HepG2 (cell line): Measurements from ENCODE around the gene CAPN10. TPM values are rescaled to one million over a fixed set of nuclear protein-coding genes. Genes with fewer than 3 reads are reported as not detected.

ENCODE experiments used
- ESRRA ChIP-seq: sonication (generic); formaldehyde crosslinking; IDR thresholded peaks from 2 replicates; pipeline ENCODE4 v1.5.1; 2020; ENCODE audit warnings: mild to moderate bottlenecking, low read depth, missing genetic modification reagents
- GTF2F1 ChIP-seq: fragments of 150-350 bp; IDR thresholded peaks from 2 replicates; pipeline ENCODE4 v1.6.1; 2014; ENCODE audit warnings: low read length
- HOXA7 ChIP-seq: sonication (generic); formaldehyde crosslinking; IDR thresholded peaks from 2 replicates; pipeline ENCODE4 v1.8.1; 2022; ENCODE audit warnings: mild to moderate bottlenecking, missing genetic modification reagents, moderate library complexity
- PAF1 ChIP-seq: IDR thresholded peaks from 2 replicates; pipeline ENCODE4 v1.6.1; 2016; ENCODE audit warnings: missing genetic modification reagents, missing compliant biosample characterization
- POLR2AphosphoS5 ChIP-seq: IDR thresholded peaks from 2 replicates; pipeline ENCODE4 v1.6.1; 2012; ENCODE audit warnings: low read depth, low read length
- SNAPC2 ChIP-seq: sonication (generic); formaldehyde crosslinking; IDR thresholded peaks from 2 replicates; pipeline ENCODE4 v1.8.1; 2022; ENCODE audit warnings: mild to moderate bottlenecking, missing genetic modification reagents
- TCF7 ChIP-seq: sonication (generic); IDR thresholded peaks from 2 replicates; pipeline ENCODE4 v1.6.1; 2016; ENCODE audit warnings: antibody characterized with exemption, low read depth
- TMF1 ChIP-seq: sonication (generic); formaldehyde crosslinking; IDR thresholded peaks from 2 replicates; pipeline ENCODE4 v1.8.1; 2022; ENCODE audit warnings: low read depth, missing genetic modification reagents
- ZNF205 ChIP-seq: IDR thresholded peaks from 2 replicates; pipeline ENCODE4 v1.6.1; 2018; ENCODE audit warnings: missing biosample characterization, missing genetic modification reagents
- ZNF441 ChIP-seq: sonication (generic); formaldehyde crosslinking; IDR thresholded peaks from 2 replicates; pipeline ENCODE4 v1.7.0; 2021; ENCODE audit warnings: missing genetic modification reagents, borderline replicate concordance
- ZNF577 ChIP-seq: sonication (generic); formaldehyde crosslinking; IDR thresholded peaks from 2 replicates; pipeline ENCODE4 v1.4.0; 2020; ENCODE audit warnings: mild to moderate bottlenecking, low read depth, missing genetic modification reagents, borderline replicate concordance
- ZNF674 ChIP-seq: sonication (generic); formaldehyde crosslinking; IDR thresholded peaks from 2 replicates; pipeline ENCODE4 v1.5.0; 2020; ENCODE audit warnings: low read depth, mild to moderate bottlenecking, missing genetic modification reagents
- ZNF839 ChIP-seq: sonication (generic); formaldehyde crosslinking; IDR thresholded peaks from 2 replicates; pipeline ENCODE4 v1.4.0; 2020; ENCODE audit warnings: missing genetic modification reagents, mild to moderate bottlenecking, borderline replicate concordance
- polyA plus RNA-seq, 8 experiments: library from polyadenylated mRNA; depleted of rRNA in 3 of 8; stranded (reverse) in 7 of 8; unstranded in 1 of 8; fragments of >200 nt; fragmentation: Illumina TruSeq in 4 of 8; extraction: Trizol in 4 of 8; gene quantifications; 2 replicates each; pipeline versions ENCODE4 v1.2.1 to v1.2.3, GENCODE V29; 2011 to 2016; ENCODE audit warnings: low read depth in 4 of 8, missing spikeins in 1 of 8, mixed read lengths in 1 of 8; ENCODE audit not compliant: insufficient read depth in 1 of 8
- total RNA-seq, 5 experiments: library from RNA; depleted of rRNA; stranded (reverse); fragments of >200 nt; fragmentation: Illumina TruSeq; extraction: Trizol; gene quantifications; 2 replicates each; pipeline ENCODE4 v1.2.3, GENCODE V29; 2016; ENCODE audit warnings: low read depth in 1 of 5
- TF ChIP-seq, protein P1 (sequence below): sonication (generic); formaldehyde crosslinking; IDR thresholded peaks from 2 replicates; pipeline ENCODE4 v1.5.0; 2020; ENCODE audit warnings: missing genetic modification reagents
- TF ChIP-seq, protein P2 (sequence below): sonication (generic); formaldehyde crosslinking; IDR thresholded peaks from 2 replicates; pipeline ENCODE4 v1.5.0; 2020; ENCODE audit warnings: mild to moderate bottlenecking, missing genetic modification reagents, borderline replicate concordance
- TF ChIP-seq, protein P3 (sequence below): sonication (generic); IDR thresholded peaks from 2 replicates; pipeline ENCODE4 v1.6.1; 2016; ENCODE audit warnings: low read depth, borderline replicate concordance
- TF ChIP-seq, protein P4 (sequence below): IDR thresholded peaks from 2 replicates; pipeline ENCODE4 v1.6.1; 2018; ENCODE audit warnings: missing genetic modification reagents

The CAPN10 gene
- total and polyA plus RNA-seq, 2 of the 13 experiments (the other 11 are each of a cell fraction or from before 2014, with no cell fraction given), result 27.6 to 32.4 TPM

DNA sequence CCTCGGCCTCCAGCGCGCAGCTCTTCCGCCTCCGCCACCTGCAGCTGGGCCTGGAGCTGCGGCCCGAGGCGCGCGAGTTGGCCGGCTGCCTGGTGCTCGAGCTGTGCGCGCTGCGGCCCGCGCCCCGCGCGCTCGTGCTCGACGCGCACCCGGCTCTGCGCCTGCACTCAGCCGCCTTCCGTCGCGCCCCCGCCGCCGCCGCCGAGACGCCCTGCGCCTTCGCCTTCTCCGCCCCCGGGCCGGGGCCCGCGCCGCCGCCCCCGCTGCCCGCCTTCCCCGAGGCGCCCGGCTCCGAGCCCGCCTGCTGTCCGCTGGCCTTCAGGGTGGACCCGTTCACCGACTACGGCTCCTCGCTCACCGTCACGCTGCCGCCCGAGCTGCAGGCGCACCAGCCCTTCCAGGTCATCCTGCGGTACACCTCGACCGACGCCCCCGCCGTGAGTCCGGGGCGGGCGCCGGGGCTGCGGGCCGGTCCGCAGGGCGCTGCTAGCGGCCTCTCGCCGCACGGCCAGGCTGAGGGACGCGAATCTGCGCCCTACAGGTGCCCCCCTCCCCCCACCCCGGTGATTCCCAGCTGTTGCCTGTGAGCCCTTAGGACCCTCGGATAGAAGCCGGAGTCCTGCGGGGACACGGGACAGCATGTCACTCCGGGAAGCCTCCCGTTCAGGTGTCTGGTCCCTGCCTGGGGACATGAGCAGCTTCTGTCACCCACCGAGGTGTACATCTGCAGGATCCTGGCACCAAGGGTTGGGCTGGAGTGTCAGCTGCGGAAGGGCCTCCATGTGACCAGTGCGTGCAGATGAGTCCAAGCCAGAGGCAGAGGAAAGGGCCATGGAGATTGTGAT is 17.6 kb upstream of the CAPN10 start (continued):
- TF ChIP-seq, protein P1, sequence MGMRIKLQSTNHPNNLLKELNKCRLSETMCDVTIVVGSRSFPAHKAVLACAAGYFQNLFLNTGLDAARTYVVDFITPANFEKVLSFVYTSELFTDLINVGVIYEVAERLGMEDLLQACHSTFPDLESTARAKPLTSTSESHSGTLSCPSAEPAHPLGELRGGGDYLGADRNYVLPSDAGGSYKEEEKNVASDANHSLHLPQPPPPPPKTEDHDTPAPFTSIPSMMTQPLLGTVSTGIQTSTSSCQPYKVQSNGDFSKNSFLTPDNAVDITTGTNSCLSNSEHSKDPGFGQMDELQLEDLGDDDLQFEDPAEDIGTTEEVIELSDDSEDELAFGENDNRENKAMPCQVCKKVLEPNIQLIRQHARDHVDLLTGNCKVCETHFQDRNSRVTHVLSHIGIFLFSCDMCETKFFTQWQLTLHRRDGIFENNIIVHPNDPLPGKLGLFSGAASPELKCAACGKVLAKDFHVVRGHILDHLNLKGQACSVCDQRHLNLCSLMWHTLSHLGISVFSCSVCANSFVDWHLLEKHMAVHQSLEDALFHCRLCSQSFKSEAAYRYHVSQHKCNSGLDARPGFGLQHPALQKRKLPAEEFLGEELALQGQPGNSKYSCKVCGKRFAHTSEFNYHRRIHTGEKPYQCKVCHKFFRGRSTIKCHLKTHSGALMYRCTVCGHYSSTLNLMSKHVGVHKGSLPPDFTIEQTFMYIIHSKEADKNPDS (CRISPR knock-in tag), result no peak
- TF ChIP-seq POLR2AphosphoS5, result no peak
- TF ChIP-seq ZNF674 (CRISPR knock-in tag), result 0 out of 2 replicates have a peak, but pooled peaks have one; percentile 50
- no peak for TF ChIP-seq ZNF839 (CRISPR knock-in tag)
- TF ChIP-seq, protein P2, sequence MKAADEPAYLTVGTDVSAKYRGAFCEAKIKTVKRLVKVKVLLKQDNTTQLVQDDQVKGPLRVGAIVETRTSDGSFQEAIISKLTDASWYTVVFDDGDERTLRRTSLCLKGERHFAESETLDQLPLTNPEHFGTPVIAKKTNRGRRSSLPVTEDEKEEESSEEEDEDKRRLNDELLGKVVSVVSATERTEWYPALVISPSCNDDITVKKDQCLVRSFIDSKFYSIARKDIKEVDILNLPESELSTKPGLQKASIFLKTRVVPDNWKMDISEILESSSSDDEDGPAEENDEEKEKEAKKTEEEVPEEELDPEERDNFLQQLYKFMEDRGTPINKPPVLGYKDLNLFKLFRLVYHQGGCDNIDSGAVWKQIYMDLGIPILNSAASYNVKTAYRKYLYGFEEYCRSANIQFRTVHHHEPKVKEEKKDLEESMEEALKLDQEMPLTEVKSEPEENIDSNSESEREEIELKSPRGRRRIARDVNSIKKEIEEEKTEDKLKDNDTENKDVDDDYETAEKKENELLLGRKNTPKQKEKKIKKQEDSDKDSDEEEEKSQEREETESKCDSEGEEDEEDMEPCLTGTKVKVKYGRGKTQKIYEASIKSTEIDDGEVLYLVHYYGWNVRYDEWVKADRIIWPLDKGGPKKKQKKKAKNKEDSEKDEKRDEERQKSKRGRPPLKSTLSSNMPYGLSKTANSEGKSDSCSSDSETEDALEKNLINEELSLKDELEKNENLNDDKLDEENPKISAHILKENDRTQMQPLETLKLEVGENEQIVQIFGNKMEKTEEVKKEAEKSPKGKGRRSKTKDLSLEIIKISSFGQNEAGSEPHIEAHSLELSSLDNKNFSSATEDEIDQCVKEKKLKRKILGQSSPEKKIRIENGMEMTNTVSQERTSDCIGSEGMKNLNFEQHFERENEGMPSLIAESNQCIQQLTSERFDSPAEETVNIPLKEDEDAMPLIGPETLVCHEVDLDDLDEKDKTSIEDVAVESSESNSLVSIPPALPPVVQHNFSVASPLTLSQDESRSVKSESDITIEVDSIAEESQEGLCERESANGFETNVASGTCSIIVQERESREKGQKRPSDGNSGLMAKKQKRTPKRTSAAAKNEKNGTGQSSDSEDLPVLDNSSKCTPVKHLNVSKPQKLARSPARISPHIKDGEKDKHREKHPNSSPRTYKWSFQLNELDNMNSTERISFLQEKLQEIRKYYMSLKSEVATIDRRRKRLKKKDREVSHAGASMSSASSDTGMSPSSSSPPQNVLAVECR (CRISPR knock-in tag), result peak; percentile 73
- no peak for TF ChIP-seq PAF1 (CRISPR knock-in tag)
- TF ChIP-seq, protein P3, sequence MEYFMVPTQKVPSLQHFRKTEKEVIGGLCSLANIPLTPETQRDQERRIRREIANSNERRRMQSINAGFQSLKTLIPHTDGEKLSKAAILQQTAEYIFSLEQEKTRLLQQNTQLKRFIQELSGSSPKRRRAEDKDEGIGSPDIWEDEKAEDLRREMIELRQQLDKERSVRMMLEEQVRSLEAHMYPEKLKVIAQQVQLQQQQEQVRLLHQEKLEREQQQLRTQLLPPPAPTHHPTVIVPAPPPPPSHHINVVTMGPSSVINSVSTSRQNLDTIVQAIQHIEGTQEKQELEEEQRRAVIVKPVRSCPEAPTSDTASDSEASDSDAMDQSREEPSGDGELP, result peak; percentile 70; the same call in 1 of the 2 replicates
- TF ChIP-seq TCF7, result no peak
- no peak for TF ChIP-seq GTF2F1
- TF ChIP-seq ZNF205 (CRISPR knock-in tag), result no peak
- no peak for TF ChIP-seq SNAPC2 (CRISPR knock-in tag)
- no peak for TF ChIP-seq TMF1
- no peak for TF ChIP-seq ZNF577
- no peak for TF ChIP-seq HOXA7 (CRISPR knock-in tag)
- TF ChIP-seq ZNF441 (CRISPR knock-in tag), result no peak
- TF ChIP-seq, protein P4, sequence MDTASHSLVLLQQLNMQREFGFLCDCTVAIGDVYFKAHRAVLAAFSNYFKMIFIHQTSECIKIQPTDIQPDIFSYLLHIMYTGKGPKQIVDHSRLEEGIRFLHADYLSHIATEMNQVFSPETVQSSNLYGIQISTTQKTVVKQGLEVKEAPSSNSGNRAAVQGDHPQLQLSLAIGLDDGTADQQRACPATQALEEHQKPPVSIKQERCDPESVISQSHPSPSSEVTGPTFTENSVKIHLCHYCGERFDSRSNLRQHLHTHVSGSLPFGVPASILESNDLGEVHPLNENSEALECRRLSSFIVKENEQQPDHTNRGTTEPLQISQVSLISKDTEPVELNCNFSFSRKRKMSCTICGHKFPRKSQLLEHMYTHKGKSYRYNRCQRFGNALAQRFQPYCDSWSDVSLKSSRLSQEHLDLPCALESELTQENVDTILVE (CRISPR knock-in tag), result peak; percentile 43; the same call in 1 of the 2 replicates
- no peak for TF ChIP-seq ESRRA (CRISPR knock-in tag)
